HG03103 (cell line): ENCODE results near the gene ABI3.

Source experiments
- ATAC-seq: cut with Tn5 transposase; IDR thresholded peaks from one replicate; pipeline ENCODE4 v1.9.1; 2021; ENCODE audit warnings: low read depth; ENCODE audit not compliant: unreplicated experiment

ABI3 gene

GRCh38 chr17:49196520-49196919, 14.0 kb upstream of the ABI3 start:
- no peak for ATAC-seq

- no peak for ATAC-seq
Measured at GRCh38 chr17:49197346-49197998, 13.0 kb upstream of the ABI3 start.

GRCh38 chr17:49198211-49198610, 12.3 kb upstream of the ABI3 start:
- no peak for ATAC-seq

- no peak for ATAC-seq
Measured at GRCh38 chr17:49200423-49201083, 10.0 kb upstream of the ABI3 start.

GRCh38 chr17:49201481-49201927, 9.0 kb upstream of the ABI3 start:
- no peak for ATAC-seq

- no peak for ATAC-seq
Measured at GRCh38 chr17:49203796-49204195, 6.7 kb upstream of the ABI3 start.

GRCh38 chr17:49204516-49204915, 6.0 kb upstream of the ABI3 start:
- ATAC-seq = no peak

- ATAC-seq = no peak
Measured at GRCh38 chr17:49209061-49209571, 1.4 kb upstream of the ABI3 start.

- no peak for ATAC-seq
Measured at GRCh38 chr17:49213399-49213798, 2.9 kb downstream of the ABI3 start.

- ATAC-seq = no peak
Measured at GRCh38 chr17:49213847-49214246, 3.3 kb downstream of the ABI3 start.

GRCh38 chr17:49214676-49215360, 4.3 kb downstream of the ABI3 start:
- no peak for ATAC-seq

GRCh38 chr17:49216482-49216881, 6.0 kb downstream of the ABI3 start:
- no peak for ATAC-seq

GRCh38 chr17:49216953-49217650, 6.6 kb downstream of the ABI3 start:
- no peak for ATAC-seq

- no peak for ATAC-seq
Measured at GRCh38 chr17:49217651-49218413, 7.3 kb downstream of the ABI3 start.

- ATAC-seq = no peak
Measured at GRCh38 chr17:49218941-49219913, 8.7 kb downstream of the ABI3 start.

- no peak for ATAC-seq
Measured at GRCh38 chr17:49219987-49220386, 9.5 kb downstream of the ABI3 start.

GRCh38 chr17:49223168-49223516, 12.6 kb downstream of the ABI3 start:
- ATAC-seq = no peak

GRCh38 chr17:49223517-49224197, 13.2 kb downstream of the ABI3 start:
- no peak for ATAC-seq
